CD4-positive, alpha-beta T cell treated with Interleukin-6 at 100 ng/mL for 8 hours (primary cell): ENCODE measurements around the gene MMP28.

Source experiments
- DNase-seq: peaks from one replicate; pipeline ENCODE4 v3.0.0-alpha.2; 2020; ENCODE audit warnings: mixed read lengths, low spot score

The MMP28 gene

GRCh38 chr17:35795007-35795870 lies at the start of gene MMP28:
TSS of gene MMP28 (minus strand) at chr17:35795641. CDS start at chr17:35795377, 264 bp downstream.
- peak; percentile 20 for DNase-seq

GRCh38 chr17:35844547-35844946 lies 49.1 kb upstream of the MMP28 start:
- DNase-seq = no peak

GRCh38 chr17:35843698-35844097 lies 48.3 kb upstream of the MMP28 start:
- no peak for DNase-seq

GRCh38 chr17:35842239-35842638 lies 46.8 kb upstream of the MMP28 start:
- DNase-seq = no peak

- no peak for DNase-seq
These were observed 46.1 kb upstream of the MMP28 start for GRCh38 chr17:35841505-35841904.

GRCh38 chr17:35841101-35841500 lies 45.7 kb upstream of the MMP28 start:
- DNase-seq = no peak

GRCh38 chr17:35825206-35825605 lies 29.8 kb upstream of the MMP28 start:
- DNase-seq = no peak

- DNase-seq = no peak
These were observed 25.9 kb upstream of the MMP28 start for GRCh38 chr17:35821308-35821707.

GRCh38 chr17:35819455-35819854 lies 24.0 kb upstream of the MMP28 start:
- DNase-seq = no peak

GRCh38 chr17:35817196-35817595 lies 21.8 kb upstream of the MMP28 start:
- no peak for DNase-seq

GRCh38 chr17:35816723-35817122 lies 21.3 kb upstream of the MMP28 start:
- no peak for DNase-seq

GRCh38 chr17:35812456-35812855 lies 17.0 kb upstream of the MMP28 start:
- no peak for DNase-seq

GRCh38 chr17:35811759-35812158 lies 16.3 kb upstream of the MMP28 start:
- no peak for DNase-seq

GRCh38 chr17:35809855-35810461 lies 14.5 kb upstream of the MMP28 start:
- DNase-seq = peak; percentile 6

GRCh38 chr17:35808962-35809854 lies 13.8 kb upstream of the MMP28 start, which contains the start of gene TAF15:
TSS of gene TAF15 (plus strand) at chr17:35809484. CDS start at chr17:35809570, 86 bp downstream.
- DNase-seq = peak; percentile 97

GRCh38 chr17:35808240-35808961 lies 13.0 kb upstream of the MMP28 start:
- DNase-seq = no peak

GRCh38 chr17:35807371-35808144 lies 12.1 kb upstream of the MMP28 start:
- DNase-seq = no peak

GRCh38 chr17:35804658-35805192 lies 9.3 kb upstream of the MMP28 start:
- DNase-seq = peak; percentile 73

GRCh38 chr17:35801583-35802224 lies 6.3 kb upstream of the MMP28 start:
- DNase-seq = peak; percentile 27

- DNase-seq = no peak
These were observed 4.5 kb upstream of the MMP28 start for GRCh38 chr17:35799942-35800341.
